ENCODE measurements around the gene PHACTR3. TPM values are rescaled to one million over a fixed set of nuclear protein-coding genes. Genes with fewer than 3 reads are reported as not detected.

The PHACTR3 gene
- total RNA-seq, 3 donors from 2014 or later, result 0.11 TPM; not detected in 2

DNA sequence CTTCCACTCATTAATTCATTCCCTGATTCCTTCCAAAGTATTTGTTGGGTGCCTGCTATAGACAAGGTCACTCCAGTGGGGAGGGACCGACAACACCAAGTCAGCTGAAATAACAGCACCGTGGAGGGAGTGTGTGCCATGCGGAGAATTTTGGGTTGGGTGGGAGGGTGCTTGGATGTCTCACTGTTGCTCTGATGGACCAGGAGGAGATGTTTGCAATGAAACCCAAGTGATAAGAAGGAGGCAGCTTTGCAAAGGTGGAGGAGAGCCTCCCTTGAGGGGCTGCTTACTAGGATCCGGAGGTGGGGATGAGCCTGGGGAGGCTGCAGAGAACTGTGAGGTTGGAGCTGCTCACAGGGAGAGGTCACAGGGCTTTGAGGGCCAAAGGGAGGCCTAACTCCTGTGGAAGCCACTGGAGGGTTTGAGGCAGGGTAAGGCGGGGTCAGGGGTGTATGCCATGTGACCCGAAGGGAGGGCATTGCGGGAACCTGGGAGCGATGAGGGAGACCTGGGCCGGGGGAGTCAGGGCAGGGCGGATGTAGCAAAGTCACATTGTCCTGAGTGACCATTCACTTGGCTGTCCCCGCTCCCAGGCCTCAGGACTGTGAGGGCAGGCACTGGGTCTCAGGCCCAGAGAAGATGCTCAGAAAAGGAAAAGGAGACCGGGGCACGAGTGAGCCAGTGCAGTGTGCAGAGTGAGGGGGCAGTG lies 124.5 kb downstream of the PHACTR3 start:
- no peak for DNase-seq
- Mint-ChIP-seq H3K27me3 (ENCODE audit: low read depth) (peaks cover 2% of the 10 kb centered on the region), H3K9me3 (no peaks in the 10 kb centered on the region), H3K4me3 (no peak overlapping the region), H3K4me1 (ENCODE audit: low read depth) (no peaks in the 10 kb centered on the region), H3K36me3 (ENCODE audit: insufficient read depth) (no peaks in the 10 kb centered on the region)
- no peak for ATAC-seq

DNA sequence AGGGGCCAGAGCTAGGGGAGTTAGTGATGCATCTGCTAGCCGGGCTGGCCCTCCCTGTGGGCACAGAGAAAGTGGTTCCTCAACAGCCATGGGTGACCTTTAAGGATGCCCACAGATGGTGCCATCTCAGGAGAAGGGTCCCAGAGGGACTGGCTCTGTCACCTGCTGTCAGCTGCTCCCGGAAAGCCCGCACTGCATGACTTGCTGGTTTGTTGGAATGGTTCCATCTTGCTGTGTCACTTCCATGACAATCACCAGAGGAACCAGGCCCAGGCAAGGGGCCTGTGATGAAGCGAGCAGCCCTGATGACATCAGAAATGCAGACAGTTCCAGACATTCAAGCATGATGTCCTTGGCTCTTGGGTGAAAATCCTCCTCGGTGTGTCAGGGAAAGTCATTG lies 125.2 kb downstream of the PHACTR3 start:
- H3K4me3 Mint-ChIP-seq, result no peak overlapping the region
- H3K9me3 Mint-ChIP-seq, result no peaks in the 10 kb centered on the region

DNA sequence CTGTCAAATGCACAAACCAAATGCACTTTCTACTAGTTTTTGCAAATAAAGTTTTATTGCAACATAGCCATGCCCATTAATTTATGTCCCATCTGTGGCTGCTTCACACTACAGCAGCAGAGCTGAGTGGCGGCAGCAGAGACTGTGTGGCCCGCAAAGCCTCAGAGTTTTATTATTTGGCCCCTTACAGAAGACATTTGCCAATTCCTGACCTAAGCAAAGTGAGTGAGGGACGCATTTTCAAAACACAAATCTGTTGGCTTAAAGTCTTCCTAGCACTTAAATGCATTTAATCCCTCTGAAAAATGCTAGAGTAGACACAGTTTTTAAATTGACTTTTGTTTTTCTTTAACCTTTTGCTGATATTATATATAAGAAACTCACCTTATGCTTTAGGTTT lies 126.4 kb downstream of the PHACTR3 start:
- H3K36me3 Mint-ChIP-seq (ENCODE audit: insufficient read depth), result no peaks in the 10 kb centered on the region
- H3K27me3 Mint-ChIP-seq (ENCODE audit: low read depth), result peaks cover 2% of the 10 kb centered on the region
- no peaks in the 10 kb centered on the region for H3K9me3 Mint-ChIP-seq
- no peak overlapping the region for H3K4me3 Mint-ChIP-seq
- DNase-seq, result no peak
- no peak for ATAC-seq
- H3K4me1 Mint-ChIP-seq (ENCODE audit: low read depth), result no peaks in the 10 kb centered on the region

More for the DNA sequence above, 125.2 kb downstream of the PHACTR3 start:
- Mint-ChIP-seq H3K27me3 (ENCODE audit: low read depth) (peaks cover 2% of the 10 kb centered on the region), H3K4me1 (ENCODE audit: low read depth) (no peaks in the 10 kb centered on the region), H3K36me3 (ENCODE audit: insufficient read depth) (no peaks in the 10 kb centered on the region)
- DNase-seq (no peak), ATAC-seq (no peak)

DNA sequence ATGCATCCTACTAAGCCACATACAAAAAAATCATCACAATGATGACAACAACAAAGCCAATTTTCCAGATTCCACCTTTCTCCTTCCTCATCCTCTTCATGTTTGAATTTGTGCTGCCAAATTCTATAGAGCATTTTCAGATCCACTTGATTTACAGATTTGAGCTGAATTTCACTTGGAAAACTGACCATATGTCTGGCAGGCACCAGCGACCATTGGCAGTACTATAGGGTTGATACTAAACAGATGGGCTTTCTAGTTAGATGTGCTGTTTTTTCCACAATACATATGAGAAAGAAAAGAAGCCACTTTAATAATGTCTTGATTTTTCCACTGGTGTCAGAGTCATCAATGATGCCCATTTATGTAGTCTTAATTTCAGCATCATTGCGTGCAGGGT lies 127.0 kb downstream of the PHACTR3 start:
- H3K36me3 Mint-ChIP-seq (ENCODE audit: insufficient read depth), result no peaks in the 10 kb centered on the region
- peaks cover 2% of the 10 kb centered on the region for H3K27me3 Mint-ChIP-seq (ENCODE audit: low read depth)
- no peaks in the 10 kb centered on the region for H3K9me3 Mint-ChIP-seq

DNA sequence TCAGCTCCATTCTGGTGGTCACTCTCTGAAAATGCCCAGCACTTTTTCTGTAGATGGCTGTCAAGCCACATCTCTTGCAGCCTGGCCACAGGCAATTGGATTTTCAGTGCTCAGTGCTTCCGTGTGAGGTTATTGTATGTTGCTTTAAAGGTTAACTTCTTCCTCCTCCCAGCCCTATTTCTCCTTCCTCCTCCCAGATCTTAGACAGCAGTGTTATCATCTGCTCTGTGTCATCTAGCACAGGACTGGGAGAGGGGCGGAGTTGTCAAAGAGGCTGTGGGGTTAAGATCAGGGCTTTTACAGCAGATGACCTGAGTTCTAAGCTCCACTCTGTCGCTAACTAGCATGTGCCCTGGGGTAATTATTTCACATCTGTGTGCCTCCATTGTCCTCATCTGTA lies 129.0 kb downstream of the PHACTR3 start:
- no peak for ATAC-seq
- peaks cover 6% of the 10 kb centered on the region for H3K27me3 Mint-ChIP-seq (ENCODE audit: low read depth)
- no peaks in the 10 kb centered on the region for H3K4me1 Mint-ChIP-seq (ENCODE audit: low read depth)
- H3K4me3 Mint-ChIP-seq, result no peak overlapping the region
- no peaks in the 10 kb centered on the region for H3K36me3 Mint-ChIP-seq (ENCODE audit: insufficient read depth)
- H3K9me3 Mint-ChIP-seq, result no peaks in the 10 kb centered on the region
- DNase-seq, result no peak

More for the DNA sequence above, 127.0 kb downstream of the PHACTR3 start:
- Mint-ChIP-seq H3K4me3 (no peak overlapping the region), H3K4me1 (ENCODE audit: low read depth) (no peaks in the 10 kb centered on the region)
- DNase-seq (no peak), ATAC-seq (no peak)

DNA sequence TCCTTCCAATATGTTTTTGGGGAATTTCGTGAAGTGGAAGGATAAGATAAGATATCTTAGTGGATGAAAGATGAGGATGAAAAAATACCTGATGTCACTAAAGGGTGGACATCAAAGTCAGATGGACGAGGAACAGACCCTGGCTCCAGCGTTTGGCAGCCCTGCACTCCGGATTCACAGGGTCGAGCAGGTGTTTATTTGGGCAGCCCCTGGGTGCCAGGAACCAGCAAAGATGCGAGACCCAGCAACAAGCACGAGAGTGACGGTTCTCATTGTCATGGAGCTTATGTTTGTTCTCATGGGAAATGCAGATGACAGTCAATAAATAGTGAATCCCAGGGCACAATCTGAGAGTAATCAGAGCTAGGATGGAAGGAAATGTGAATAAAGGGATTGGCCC lies 131.1 kb downstream of the PHACTR3 start:
- no peaks in the 10 kb centered on the region for H3K4me1 Mint-ChIP-seq (ENCODE audit: low read depth)
- H3K36me3 Mint-ChIP-seq (ENCODE audit: insufficient read depth), result no peaks in the 10 kb centered on the region
- DNase-seq (no peak), ATAC-seq (no peak)
- H3K9me3 Mint-ChIP-seq, result no peaks in the 10 kb centered on the region
- H3K4me3 Mint-ChIP-seq, result no peak overlapping the region
- peaks cover 7% of the 10 kb centered on the region for H3K27me3 Mint-ChIP-seq (ENCODE audit: low read depth)

DNA sequence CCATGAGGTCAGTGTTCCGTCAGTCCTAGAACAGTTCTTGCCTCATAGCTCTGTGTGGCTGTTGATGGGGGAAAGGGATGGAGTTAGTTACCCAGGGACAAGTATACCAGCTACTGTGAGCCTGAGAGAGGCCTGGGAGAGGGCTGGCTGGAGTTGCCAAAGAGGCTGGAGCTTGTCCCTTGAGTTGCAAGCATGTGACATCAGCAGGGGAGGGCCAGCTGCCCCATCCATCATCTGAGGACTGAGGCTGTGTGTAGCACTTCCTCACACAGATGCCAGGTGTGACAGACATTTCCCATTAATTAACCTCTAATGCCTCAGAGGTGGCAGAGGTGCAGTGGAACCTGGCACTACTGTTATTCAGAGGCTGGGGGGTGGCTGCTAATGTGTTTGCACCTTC lies 131.6 kb downstream of the PHACTR3 start:
- no peaks in the 10 kb centered on the region for H3K36me3 Mint-ChIP-seq (ENCODE audit: insufficient read depth)

DNA sequence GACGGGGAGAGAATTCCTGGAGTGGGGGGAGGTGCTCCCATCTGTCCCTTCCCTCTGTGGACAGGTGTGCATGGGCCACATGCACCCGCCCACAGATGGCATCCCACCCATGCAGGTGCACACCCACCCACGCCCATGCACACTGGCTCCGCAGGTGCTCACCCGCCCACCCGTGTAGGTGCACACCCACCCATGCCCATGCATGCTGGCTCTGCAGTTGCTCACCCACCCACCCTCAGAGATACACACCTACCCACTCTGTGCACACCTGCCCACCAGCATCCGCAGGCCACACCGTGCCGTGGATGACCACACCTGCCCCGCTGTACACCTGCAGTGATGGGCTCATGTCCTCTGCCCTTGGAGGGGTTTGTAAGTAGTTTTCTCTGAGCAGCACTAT lies 132.0 kb downstream of the PHACTR3 start:
- no peak overlapping the region for H3K4me3 Mint-ChIP-seq
- no peaks in the 10 kb centered on the region for H3K4me1 Mint-ChIP-seq (ENCODE audit: low read depth)
- H3K9me3 Mint-ChIP-seq, result no peaks in the 10 kb centered on the region
- ATAC-seq (no peak), DNase-seq (no peak)
- H3K36me3 Mint-ChIP-seq (ENCODE audit: insufficient read depth), result no peaks in the 10 kb centered on the region
- peaks cover 7% of the 10 kb centered on the region for H3K27me3 Mint-ChIP-seq (ENCODE audit: low read depth)

More for the DNA sequence above, 131.6 kb downstream of the PHACTR3 start:
- ATAC-seq (no peak), DNase-seq (no peak)
- Mint-ChIP-seq H3K4me1 (ENCODE audit: low read depth) (no peaks in the 10 kb centered on the region), H3K4me3 (no peak overlapping the region), H3K9me3 (no peaks in the 10 kb centered on the region), H3K27me3 (ENCODE audit: low read depth) (peaks cover 7% of the 10 kb centered on the region)

DNA sequence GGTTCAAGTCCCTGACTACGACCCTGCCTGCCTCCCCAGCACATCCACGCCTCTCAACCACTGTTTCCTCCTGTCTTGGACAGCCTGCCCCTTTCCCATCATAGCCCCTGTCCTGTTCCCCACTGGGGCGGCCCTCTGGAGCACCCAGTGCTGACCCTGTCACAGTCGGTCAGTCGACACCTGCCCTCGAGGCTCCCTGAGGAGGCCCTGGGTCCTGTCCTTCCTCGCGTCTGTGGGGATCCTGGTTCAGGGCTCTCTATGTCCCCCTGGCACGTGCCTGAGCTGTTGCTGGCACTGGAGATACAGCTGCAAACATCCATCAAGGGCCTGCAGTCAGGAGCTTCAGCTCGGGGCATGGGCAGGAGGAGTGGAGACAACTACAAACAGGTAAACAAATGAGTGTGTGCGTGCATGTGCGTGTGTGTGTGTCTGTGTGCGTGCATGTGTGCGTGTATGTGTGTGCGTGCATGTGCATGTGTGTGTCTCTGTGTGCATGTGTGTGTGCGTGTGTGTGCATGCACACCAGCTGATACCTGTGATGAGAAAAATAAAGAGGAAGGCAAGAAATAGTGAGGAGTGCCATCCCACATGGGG lies 132.8 kb downstream of the PHACTR3 start:
- Mint-ChIP-seq H3K9me3 (no peaks in the 10 kb centered on the region), H3K4me3 (no peak overlapping the region), H3K4me1 (ENCODE audit: low read depth) (no peaks in the 10 kb centered on the region), H3K27me3 (ENCODE audit: low read depth) (peaks cover 7% of the 10 kb centered on the region), H3K36me3 (ENCODE audit: insufficient read depth) (no peaks in the 10 kb centered on the region)
- DNase-seq (no peak), ATAC-seq (no peak)

DNA sequence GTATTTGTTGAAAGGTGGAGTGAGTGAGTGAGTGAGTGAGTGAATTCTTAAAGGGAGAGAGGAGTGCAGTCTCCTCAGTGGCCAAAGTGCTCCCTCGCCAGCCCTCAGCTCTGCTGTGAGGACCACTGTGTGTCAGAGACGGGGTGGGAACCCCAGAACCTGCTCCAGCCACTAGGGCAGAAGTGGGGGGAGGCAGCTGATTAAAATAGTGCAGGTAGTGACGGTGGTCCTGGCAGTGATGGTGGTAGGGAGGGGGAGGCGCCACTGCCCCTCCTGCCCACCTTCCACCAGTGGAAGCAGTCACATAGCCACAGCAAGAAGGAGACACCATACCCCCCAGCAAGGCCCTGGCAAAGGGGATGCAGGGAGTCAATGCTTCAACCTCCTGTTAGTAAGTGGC lies 133.5 kb downstream of the PHACTR3 start:
- Mint-ChIP-seq H3K4me3 (no peak overlapping the region), H3K27me3 (ENCODE audit: low read depth) (peaks cover 7% of the 10 kb centered on the region)
- no peak for ATAC-seq

DNA sequence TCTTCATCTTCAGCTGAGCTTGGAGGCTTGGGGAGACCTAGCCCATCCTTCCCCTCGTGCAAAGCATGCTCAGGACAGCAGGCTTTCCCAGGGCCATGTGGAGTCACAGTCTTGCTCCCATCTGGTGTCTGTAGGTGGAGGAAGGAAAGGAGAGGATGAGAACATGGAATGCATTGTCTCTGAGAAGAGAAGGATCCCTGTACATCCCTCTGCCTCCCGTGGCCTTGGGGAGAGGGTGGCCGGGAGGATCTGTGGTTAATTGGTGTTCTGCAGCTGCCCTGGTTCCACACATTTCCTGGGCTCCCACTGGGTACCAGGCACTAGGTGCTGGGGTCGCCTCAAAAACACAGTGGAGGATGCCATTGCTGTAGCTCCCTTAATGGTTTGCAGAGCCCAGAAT lies 134.5 kb downstream of the PHACTR3 start:
- Mint-ChIP-seq H3K9me3 (no peaks in the 10 kb centered on the region), H3K4me3 (no peak overlapping the region), H3K4me1 (ENCODE audit: low read depth) (no peaks in the 10 kb centered on the region), H3K36me3 (ENCODE audit: insufficient read depth) (no peaks in the 10 kb centered on the region), H3K27me3 (ENCODE audit: low read depth) (peaks cover 7% of the 10 kb centered on the region)
- no peak for DNase-seq
- no peak for ATAC-seq

More for the DNA sequence above, 133.5 kb downstream of the PHACTR3 start:
- no peaks in the 10 kb centered on the region for H3K4me1 Mint-ChIP-seq (ENCODE audit: low read depth)
- DNase-seq, result no peak
- H3K9me3 Mint-ChIP-seq, result no peaks in the 10 kb centered on the region
- no peaks in the 10 kb centered on the region for H3K36me3 Mint-ChIP-seq (ENCODE audit: insufficient read depth)

DNA sequence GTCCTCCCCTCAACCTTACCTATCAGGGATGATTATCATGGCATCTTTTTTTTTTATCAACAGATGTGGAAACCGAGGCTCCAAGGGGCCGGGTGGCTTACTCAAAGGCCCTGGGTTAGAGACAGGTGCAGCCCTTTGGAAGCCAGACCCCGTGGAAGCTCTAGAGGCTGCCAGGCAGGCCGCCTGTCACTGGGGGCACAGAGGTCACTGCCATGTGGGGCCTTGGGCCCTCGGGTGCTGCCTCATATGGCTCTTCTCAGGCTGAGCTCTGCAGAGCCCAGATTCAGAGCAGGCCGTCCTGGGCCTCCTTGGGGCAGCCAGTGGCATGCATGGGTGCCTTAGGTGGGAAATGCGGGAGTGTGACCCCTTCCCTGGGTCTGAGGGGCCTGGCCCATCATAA lies 136.3 kb downstream of the PHACTR3 start:
- DNase-seq (no peak), ATAC-seq (no peak)
- Mint-ChIP-seq H3K9me3 (no peaks in the 10 kb centered on the region), H3K27me3 (ENCODE audit: low read depth) (peaks cover 7% of the 10 kb centered on the region), H3K4me1 (ENCODE audit: low read depth) (no peaks in the 10 kb centered on the region), H3K4me3 (no peak overlapping the region), H3K36me3 (ENCODE audit: insufficient read depth) (no peaks in the 10 kb centered on the region)

DNA sequence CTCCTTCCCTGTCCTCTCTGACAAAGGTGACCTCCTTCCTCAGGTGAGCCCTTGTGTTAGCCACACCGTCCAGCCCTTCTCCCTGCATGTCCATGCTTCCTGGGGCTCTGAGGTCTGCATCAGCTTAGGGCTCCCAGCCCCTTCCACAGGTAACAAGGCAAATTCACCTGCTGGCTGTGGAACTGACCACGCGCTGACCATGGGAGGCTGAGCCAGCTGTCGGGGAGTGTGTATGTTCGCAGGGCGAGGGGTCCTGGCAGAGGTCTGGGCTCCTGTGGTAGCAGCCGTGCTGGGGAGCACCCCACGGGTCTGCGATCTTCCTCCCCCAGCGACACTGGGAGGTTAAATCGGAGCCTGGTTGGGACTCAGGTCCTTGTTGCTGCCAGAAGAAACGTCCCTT lies 136.7 kb downstream of the PHACTR3 start:
- Mint-ChIP-seq H3K36me3 (ENCODE audit: insufficient read depth) (no peaks in the 10 kb centered on the region), H3K9me3 (no peaks in the 10 kb centered on the region), H3K4me3 (no peak overlapping the region), H3K4me1 (ENCODE audit: low read depth) (no peaks in the 10 kb centered on the region), H3K27me3 (ENCODE audit: low read depth) (peaks cover 7% of the 10 kb centered on the region)
- ATAC-seq (no peak), DNase-seq (no peak)

DNA sequence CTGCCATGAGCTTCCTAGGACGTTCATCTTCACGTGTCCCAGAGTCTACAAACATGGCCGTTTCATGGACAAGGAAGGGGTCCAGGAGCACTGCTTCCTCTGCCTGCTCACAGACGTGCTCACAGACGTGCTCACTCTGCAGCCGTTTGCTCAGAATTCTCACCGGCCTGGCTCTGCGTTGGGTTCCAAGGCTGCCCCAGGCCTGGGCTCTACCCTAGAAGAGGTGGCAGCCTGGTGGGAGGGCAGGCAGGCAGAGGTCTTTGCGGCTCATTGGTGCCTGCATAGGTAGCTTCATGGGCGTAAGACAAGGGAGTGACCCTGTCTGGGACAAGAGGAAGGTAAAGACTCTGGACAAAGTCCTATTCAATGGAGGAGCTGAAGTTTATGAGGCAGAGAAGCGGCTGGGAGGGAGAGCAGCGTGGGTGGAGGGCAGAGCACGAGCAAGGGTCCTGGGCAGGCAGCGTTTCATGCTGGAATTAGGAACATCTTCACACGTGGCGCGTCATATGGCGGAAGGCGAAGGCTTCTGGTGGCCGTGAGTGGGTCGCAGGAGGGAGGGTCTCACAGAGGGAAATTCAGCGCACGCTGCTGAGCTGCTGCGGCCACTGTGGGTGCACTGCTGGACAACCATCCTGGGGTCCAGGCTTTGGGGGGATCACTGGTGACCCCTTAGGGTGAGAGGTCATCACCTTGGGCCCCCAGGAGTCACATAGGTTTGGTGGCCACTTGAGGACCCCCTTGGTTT lies 138.2 kb downstream of the PHACTR3 start:
- no peak for DNase-seq
- no peaks in the 10 kb centered on the region for H3K36me3 Mint-ChIP-seq (ENCODE audit: insufficient read depth)
- H3K9me3 Mint-ChIP-seq, result no peaks in the 10 kb centered on the region
- no peaks in the 10 kb centered on the region for H3K4me1 Mint-ChIP-seq (ENCODE audit: low read depth)
- peaks cover 5% of the 10 kb centered on the region for H3K27me3 Mint-ChIP-seq (ENCODE audit: low read depth)
- no peak for ATAC-seq
- no peak overlapping the region for H3K4me3 Mint-ChIP-seq

DNA sequence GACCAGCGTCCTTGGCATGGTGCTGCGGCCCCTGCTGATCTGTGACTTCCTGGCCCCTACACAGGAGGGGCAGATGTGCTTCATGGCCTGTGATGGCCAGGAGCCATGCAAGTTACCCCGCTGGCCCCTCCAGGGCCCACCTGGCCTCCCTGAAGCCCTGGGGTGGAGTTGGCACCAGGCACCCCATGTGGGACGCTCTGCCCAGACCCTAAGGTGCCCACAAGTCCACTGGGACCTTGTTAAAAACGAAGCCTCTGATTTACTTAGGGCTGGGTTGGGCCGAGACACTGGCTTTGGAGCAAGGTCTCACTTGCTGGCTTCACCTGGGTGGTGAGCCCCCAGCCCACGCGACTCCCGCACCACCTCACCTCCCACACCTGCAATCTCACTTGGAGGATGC lies 139.0 kb downstream of the PHACTR3 start:
- ATAC-seq, result no peak
- Mint-ChIP-seq H3K4me1 (ENCODE audit: low read depth) (no peaks in the 10 kb centered on the region), H3K27me3 (ENCODE audit: low read depth) (peaks cover 3% of the 10 kb centered on the region), H3K4me3 (no peak overlapping the region), H3K9me3 (no peaks in the 10 kb centered on the region), H3K36me3 (ENCODE audit: insufficient read depth) (no peaks in the 10 kb centered on the region)
- DNase-seq, result no peak

All from activated T-cell treated with anti-CD3 and anti-CD28 coated beads, Interleukin-2, amount 50 U/mL, for 4 hours (primary cell).